Measurements from ENCODE around the gene ALDH5A1. TPM values are rescaled to one million over a fixed set of nuclear protein-coding genes. Genes with fewer than 3 reads are reported as not detected.

The ALDH5A1 gene
- 1.4 TPM for polyA plus RNA-seq (2013, experiment 1 of 2; ENCODE audit: insufficient read length)
- 1.4 TPM for polyA plus RNA-seq (2013, experiment 2 of 2; ENCODE audit: insufficient read length)

- peak; percentile 43 for DNase-seq
These were observed at the start of gene ALDH5A1 for GRCh38 chr6:24494821-24495795. TSS of gene ALDH5A1 (plus strand) at chr6:24494969. CDS start at chr6:24494997, 28 bp downstream.

- no peak for DNase-seq
These were observed 49.1 kb upstream of the ALDH5A1 start for GRCh38 chr6:24445704-24446103.

DNA sequence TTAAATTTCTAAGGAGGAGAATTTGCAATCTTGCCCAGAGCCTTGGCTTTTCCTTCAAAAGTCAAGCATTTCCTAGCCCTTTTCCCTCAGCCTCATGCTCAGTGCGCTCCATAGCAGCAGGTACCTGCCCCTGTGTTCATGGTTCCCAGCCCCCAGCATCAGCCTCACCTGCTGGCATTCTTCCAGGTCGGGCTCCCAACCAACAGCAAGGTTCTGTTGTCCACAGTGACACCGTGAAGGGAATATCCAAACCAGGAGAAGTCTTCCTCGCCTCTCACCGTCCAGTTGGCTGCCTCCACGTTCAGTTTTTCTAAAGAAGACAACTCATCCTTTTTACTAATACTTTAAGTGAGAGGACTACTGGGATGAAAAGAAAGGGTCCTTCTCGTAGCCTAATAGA lies 48.1 kb upstream of the ALDH5A1 start:
- no peak for DNase-seq

DNA sequence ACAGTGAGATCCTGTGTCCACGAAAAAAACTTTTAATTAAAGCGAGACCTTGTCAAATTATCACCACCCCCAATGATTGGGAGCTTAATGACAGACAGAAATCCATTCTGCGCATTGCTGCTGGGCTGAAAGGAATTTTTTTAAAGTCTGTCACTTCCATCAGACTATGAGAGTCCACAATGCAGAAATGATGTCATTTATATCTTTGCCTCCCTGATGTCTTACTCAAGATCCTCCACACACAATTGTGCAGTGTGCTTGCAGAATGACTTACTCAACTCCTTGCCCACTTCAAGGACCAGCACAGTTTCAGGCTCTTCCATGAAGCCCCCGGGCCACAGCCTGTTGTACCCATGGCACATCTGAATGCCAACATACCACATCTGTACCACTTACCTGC lies 46.4 kb upstream of the ALDH5A1 start:
- DNase-seq, result no peak

DNA sequence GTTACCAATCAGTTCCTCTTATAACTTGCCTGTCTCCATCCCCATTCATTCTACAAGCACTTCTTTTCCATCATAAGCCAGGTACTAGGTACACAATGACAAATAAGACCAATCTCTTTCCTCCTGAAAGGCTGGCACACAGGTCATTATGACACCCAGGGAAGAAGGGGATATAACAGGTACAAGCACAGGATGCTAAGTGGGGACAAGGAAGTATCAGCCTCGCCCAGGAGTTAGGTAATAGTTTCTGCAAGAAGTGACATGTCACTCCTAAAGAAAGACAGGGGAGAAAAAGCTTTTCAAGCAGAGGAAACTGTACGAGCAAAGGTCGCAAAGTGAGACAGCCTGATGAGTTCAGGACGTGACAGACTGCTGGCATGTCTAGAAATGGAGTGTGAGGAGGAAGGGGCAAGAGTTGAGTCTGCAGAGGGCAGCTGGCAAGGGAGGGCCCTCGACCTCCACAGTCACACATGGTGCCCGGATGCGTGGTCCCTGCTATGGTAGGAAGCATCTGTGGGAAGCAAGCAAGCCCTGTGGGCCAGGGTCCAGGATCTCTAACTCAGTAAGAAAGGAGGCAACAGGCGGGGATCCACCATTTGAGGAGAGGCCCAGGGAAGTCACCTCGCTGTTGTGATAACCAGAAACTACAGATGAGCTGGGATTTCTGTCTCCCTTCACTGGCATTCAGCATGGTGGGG lies 45.8 kb upstream of the ALDH5A1 start:
- DNase-seq, result no peak

- DNase-seq, result no peak
These were observed 43.0 kb upstream of the ALDH5A1 start for GRCh38 chr6:24451581-24452388.

- no peak for DNase-seq
These were observed 40.8 kb upstream of the ALDH5A1 start for GRCh38 chr6:24453921-24454320.

DNA sequence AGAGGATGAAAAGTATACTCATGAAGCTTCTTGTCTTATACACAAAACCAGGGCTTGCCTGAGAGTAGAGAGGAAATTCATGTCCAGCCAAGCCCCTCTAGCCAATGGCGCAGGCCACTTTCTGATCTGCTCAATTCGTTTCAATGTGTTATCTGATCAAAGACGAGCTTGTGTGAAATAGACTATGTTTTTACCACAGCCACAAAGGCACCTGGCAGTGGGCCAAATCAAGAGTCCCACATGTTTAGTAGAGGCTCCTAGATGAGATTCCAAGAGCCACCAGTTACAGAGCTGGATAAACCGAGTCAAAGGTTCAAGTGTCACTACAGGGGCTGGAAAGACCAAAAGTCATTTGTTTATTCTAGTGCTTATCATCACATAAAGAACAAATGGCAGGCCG lies 40.3 kb upstream of the ALDH5A1 start:
- no peak for DNase-seq

DNA sequence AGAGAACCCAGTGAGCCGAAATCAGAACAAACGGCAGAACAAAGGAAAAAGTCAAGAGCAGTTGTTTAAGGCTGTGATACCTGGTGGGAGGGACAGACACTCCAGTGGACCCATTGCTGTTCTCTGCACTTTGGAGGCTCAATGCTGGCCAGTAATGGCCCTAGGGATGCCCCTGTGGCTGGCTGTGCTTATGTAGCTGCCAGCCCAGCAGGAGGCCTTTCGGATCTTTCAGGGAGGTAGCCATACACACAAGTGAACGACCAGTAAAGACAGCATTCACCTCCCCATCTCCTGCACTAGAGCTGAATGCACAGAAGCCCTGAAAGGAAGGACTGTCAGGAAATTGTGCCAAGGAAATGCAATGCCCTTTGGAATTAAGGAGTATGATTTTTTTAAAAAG lies 39.7 kb upstream of the ALDH5A1 start:
- DNase-seq, result no peak

DNA sequence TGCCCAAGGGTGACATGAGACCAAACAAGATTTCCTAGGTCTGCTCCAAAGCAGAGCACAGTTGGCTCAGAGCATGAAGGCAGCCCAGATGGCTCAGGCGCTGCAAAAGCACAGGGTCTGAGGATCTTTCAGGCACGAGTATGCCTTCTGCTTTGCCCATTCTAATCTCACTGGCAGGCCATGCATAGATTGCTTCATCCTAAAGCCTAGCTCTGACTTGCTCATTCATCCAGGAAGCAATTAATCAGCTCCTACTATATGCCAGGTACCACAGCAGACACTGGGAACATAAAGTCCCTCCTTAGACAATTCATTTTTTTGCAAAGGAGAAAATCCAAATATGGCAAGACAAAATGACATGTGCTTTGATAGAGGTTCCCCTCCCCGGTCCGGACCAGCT lies 36.6 kb upstream of the ALDH5A1 start:
- DNase-seq, result no peak

DNA sequence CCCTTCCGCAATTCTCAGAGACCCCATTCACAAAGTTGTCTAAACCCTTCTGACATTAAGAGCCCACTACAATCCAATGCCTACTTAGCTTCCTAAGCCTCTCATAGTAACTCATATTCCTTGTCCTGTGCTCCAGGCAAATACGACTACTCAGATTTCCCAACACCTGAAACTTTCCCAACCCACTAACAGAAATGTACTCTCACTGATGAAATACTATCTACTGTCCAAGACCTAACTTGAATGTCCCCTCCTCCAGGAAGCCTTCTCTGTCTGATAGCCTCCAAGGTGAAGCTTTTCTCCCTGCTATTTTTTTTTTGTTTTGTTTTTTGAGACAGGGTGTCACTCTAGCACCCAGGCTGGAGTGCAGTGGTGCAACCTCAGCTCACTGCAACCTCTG lies 35.8 kb upstream of the ALDH5A1 start:
- DNase-seq, result no peak

GRCh38 chr6:24460966-24461365 lies 33.8 kb upstream of the ALDH5A1 start:
- DNase-seq, result no peak

DNA sequence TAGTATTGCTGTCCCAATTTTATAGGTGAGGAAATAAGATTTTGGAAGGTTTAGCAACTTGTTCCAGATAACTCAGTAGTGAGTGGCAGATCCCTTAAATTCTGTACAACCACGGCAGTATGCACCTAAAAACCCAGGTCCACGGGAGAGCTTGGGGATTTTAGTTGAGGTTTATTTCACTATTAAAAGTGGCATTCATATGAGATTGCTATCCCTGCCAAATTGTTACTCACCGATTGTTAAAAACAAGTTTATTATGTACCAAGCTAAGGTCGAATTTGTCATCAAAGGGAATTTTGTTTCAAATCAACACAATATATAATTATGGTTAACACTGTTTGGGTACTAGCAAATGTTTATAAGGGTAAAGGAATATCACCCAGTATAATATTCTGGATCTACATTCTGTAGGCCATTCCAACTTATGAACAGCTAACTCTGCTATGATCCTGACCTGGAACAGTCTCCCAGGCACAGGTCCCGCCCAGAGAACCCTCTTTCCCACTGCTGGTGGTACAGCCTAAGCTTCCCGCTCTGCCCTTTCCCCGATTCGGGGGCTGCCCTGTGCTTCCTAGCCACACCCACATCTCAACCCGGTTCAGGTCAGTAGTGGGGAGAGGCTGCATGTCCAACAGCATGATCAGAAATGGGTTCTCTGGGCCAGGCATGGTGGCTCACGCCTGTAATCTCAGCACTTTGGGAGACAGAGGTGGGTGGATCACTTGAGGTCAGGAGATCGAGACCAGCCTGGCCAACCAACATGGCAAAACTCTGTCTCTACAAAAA lies 30.3 kb upstream of the ALDH5A1 start:
- DNase-seq, result no peak

- DNase-seq, result no peak
These were observed 25.0 kb upstream of the ALDH5A1 start for GRCh38 chr6:24469811-24470210.

GRCh38 chr6:24472181-24472580 lies 22.6 kb upstream of the ALDH5A1 start:
- DNase-seq, result no peak

GRCh38 chr6:24476631-24477030 lies 18.1 kb upstream of the ALDH5A1 start:
- DNase-seq, result no peak

DNA sequence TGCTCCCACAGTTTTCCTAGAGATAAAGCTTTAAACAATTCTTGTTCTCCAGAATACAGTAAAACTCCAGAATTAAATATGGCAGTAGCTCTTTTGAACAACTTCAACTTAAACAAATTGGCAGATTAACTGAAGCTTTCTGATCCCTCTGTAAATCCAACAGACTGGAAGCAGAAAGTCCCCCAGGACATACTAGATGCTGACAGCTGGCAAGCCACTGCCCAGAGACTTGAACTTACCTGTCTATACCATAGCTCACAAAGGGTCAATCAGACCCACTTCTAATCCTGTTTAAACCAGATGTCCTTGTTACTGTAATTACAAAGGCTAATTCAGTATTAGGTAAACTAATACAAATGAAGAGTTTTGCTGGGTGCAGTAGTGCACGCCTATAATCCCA lies 17.7 kb upstream of the ALDH5A1 start:
- no peak for DNase-seq

GRCh38 chr6:24478903-24479302 lies 15.9 kb upstream of the ALDH5A1 start:
- no peak for DNase-seq

GRCh38 chr6:24480705-24481104 lies 14.1 kb upstream of the ALDH5A1 start:
- DNase-seq, result no peak

DNA sequence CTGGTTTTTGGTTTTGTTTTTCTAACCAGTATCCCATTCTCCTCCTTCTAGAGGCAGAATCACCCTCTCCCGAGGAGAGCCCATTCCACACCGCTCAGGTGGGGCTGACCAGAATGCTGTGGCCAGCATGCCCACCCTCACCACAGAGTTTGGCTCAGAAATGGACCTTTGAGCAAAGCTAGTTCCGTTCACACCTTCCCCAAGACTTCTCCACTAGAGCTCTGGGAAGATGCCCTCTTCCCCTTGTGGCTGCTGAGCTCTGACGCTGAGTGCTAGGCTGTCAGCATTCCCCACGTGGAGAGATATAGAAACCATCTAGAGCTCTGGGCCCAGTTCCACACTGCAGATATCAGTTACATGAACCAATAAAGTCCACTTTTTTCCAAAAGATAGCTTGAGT lies 13.3 kb upstream of the ALDH5A1 start:
- no peak for DNase-seq

GRCh38 chr6:24484657-24485323 lies 10.0 kb upstream of the ALDH5A1 start:
- DNase-seq, result no peak

All from fibroblast of skin of abdomen (primary cell).